Kidney glomerular epithelial cell (primary cell): Measurements from ENCODE around the gene IGFLR1.

ENCODE experiments used
- DNase-seq: peaks from one replicate; lab custom pipeline; 2025; lab: John Stamatoyannopoulos, UW

The IGFLR1 gene

GRCh38 chr19:35723671-35724070, 18.6 kb downstream of the IGFLR1 start:
- DNase-seq, result no peak

GRCh38 chr19:35722897-35723296, 19.4 kb downstream of the IGFLR1 start:
- no peak for DNase-seq

GRCh38 chr19:35722461-35722860, 19.8 kb downstream of the IGFLR1 start:
- no peak for DNase-seq

GRCh38 chr19:35721374-35721773, 20.9 kb downstream of the IGFLR1 start:
- no peak for DNase-seq

- no peak for DNase-seq
Measured at GRCh38 chr19:35720648-35721047, 21.6 kb downstream of the IGFLR1 start.

DNA sequence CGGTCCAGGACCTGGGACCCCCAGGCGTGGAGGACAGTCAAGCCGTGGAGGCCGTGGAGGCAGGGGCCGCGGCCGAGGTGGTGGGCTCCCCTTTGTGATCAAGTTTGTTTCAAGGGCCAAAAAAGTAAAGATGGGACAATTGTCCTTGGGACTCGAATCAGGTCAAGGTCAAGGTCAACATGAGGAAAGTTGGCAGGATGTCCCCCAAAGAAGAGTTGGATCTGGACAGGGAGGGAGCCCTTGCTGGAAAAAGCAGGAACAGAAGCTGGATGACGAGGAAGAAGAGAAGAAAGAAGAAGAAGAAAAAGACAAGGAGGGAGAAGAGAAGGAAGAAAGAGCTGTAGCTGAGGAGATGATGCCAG, 22.1 kb downstream of the IGFLR1 start:
- no peak for DNase-seq

DNA sequence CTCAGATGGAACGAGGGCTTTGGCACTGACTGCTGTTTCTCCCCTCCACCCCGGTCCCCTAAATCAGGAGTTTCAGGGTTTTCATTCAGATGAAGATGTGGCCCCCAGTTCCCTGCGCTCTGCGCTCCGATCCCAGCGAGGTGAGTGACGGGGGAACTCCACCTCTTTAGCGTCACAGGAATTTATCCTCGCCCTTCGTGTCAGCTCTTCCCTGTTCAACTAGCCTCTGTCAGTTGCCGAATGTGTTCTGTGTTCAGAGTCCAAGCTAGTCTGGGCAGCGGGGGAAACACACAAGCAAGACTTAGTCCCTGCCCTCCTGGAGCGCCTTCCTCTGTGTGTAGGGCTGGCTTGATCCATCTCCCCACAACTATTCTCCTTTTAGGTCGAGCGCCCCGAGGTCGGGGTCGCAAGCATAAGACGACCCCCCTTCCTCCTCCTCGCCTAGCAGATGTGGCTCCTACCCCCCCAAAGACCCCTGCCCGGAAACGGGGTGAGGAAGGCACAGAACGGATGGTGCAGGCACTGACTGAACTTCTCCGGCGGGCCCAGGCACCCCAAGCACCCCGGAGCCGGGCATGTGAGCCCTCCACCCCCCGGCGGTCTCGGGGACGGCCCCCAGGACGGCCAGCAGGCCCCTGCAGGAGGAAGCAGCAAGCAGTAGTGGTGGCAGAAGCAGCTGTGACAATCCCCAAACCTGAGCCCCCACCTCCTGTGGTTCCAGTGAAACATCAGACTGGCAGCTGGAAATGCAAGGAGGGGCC, 22.7 kb downstream of the IGFLR1 start:
- no peak for DNase-seq

- DNase-seq, result peak; percentile 29
Measured at GRCh38 chr19:35718345-35719041, 23.8 kb downstream of the IGFLR1 start.

- DNase-seq, result peak; percentile 65
Measured at GRCh38 chr19:35717665-35718344, 24.4 kb downstream of the IGFLR1 start, which contains the start of gene KMT2B. TSS of gene KMT2B (plus strand) at chr19:35718003. CDS start at chr19:35718019, 16 bp downstream.

GRCh38 chr19:35716801-35717664, 25.2 kb downstream of the IGFLR1 start:
- DNase-seq, result peak; percentile 83

DNA sequence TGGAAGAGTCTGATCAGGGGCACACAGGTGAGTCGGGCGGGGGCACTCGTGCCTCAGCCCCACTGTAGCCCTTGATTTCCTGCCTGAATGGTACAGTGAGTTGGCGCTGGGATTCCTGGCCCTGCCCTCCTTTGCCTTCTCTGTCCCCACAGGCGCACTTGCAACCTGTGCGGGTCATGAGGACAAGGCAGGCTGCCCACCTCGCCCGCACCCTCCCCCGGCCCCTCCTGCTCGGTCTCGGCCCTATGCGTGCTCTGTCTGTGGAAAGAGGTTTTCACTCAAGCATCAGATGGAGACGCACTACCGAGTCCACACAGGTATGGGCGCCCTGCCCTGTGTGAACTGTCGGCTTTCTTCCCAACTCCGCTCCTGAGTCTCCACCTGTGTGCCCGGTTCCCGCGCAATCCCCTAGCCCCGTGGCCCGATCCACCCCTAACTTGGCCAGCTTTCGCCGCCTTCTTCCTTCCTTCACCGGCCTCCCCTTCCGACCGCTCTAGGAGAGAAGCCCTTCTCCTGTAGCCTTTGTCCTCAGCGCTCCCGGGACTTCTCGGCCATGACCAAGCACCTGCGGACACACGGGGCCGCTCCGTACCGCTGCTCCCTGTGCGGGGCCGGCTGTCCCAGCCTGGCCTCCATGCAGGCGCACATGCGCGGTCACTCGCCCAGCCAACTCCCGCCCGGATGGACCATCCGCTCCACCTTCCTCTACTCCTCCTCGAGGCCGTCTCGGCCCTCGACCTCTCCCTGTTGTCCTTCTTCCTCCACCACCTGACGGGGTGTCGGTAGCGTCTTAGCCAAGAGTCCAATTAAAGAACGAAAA, 26.1 kb downstream of the IGFLR1 start:
- DNase-seq, result peak; percentile 49

GRCh38 chr19:35715355-35715809, 26.9 kb downstream of the IGFLR1 start:
- DNase-seq, result no peak

- DNase-seq, result no peak
Measured at GRCh38 chr19:35714601-35715354, 27.5 kb downstream of the IGFLR1 start.

- DNase-seq, result no peak
Measured at GRCh38 chr19:35713904-35714495, 28.3 kb downstream of the IGFLR1 start.

DNA sequence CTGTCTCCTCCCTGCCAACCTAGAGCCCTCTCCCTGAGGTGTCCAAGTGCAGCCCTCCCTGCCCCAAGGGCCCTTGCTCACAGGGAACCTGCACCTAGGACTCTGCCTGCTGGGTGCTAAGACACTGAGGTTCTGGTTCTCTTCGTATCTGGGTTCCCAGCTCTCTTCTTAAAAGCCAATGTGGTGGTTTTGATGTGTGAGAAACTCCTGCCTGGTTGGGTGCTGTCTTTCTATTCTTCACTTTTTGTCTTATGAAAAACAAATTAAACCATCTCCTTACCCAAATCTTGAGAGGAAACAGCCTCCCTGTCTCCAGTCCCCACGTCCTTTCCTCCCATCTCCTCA, 28.8 kb downstream of the IGFLR1 start:
- no peak for DNase-seq

DNA sequence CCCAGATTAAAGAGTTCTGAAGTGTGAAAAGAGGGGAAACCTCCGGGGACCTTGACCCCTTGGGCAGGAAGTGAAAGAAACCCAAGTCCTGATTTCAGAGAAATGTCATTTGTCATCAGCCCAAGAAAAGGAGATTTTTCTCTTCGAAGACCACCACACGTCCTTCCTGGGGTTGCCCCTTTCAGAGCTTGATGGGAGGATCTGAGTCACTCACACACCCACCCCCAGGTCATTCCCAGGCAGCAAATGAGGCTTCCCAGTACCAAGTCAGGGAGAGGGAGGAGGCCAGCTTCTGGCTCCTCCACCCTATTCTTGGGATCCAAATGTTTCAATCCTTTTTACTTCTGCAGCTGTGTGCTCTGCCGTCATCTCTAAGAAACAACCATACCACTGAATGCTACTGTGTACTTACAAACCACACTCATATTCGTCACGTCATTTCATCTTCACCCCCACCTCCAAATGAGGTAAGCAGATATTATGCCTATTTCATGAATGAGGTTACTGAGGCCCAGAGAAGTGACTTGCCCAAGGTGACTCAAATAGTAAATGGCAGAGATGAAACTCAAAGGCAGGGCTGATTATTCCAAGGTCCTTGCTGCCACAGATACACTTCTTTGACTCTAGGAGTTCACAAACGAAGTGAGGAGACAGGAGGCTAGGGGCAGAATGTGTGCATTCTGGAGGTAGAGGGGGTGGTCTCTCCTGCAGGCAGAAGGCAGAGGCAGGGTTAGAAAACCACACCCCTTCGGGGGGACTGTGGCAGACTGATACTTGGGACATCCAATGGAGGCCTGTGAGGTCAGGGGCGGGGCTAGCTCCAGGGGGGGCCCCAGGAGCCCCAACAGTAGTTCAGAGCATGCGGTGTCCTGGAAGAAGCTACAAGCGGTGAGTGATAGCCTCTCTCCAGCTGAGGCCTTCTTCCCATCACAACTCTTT, 29.4 kb downstream of the IGFLR1 start:
- no peak for DNase-seq

DNA sequence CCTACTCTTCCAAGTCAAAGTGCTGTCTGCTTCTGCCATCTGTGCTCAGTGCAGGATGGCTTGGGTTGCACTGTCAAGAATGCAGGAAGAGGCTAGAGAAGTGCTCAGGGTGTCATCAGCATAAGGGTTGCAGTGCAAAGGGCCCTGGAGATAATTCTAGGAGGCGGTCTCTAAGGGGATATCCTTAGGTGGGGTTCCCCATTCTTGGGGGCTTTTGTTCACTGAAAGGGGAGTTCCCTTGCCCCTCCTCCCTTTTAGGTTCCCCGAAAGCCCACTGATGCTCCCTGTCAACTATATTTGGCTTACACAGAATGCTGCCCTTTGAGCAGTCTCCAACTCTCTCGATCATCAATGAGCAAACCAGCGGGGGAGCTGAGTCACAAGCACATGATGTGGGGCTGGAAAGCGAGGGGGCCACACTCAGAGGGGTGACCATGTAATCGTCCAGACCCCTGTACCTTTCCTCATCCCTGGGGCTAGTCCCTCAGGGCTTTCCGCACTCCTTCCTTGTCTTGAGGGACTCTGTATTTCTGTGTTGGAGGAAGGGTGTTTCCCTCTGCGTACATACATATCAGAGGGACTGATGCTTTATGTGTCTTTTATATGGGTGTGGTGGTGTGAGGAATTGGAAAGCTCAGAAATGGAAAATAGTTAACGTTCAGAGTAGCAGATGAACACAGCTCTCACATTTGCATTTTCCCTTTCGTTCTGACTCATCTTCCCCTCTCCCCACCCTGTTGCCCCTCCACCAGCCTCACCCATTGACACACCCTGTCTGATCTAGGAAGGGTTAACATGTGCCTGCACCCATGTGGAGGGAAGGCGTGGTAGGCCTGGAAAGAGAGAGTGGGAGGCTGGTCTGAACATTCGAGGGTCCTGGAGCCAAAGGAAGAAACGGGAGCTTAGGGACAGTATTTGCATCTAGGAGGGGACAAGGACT, 31.2 kb downstream of the IGFLR1 start:
- no peak for DNase-seq

GRCh38 chr19:35708391-35708790, 33.9 kb downstream of the IGFLR1 start:
- no peak for DNase-seq
